Amniotic stem cell (primary cell): ENCODE measurements around the gene ZNF407.

Experiments
- DNase-seq: peaks from one replicate; lab custom pipeline; 2025; lab: John Stamatoyannopoulos, UW

The ZNF407 gene

DNA sequence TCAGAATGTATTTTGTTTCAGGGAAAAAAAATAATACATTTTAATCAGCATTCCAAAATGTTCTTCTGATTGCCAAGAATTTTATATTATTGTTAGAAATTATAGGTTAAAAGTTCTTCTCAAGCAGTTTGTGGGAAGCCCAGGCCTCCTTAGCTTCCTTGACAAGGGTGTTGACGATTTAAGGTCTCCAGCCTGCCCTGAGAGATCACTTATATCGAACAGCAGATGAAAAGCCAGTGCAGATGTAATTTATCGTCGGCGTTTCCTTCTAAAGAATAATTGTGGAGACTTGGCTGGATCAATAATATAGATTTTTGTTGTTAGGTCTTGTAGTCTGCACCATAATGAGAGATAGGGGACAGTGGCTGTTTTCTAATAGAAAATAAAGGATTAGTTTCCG, 280.6 kb downstream of the ZNF407 start:
- DNase-seq = no peak

DNA sequence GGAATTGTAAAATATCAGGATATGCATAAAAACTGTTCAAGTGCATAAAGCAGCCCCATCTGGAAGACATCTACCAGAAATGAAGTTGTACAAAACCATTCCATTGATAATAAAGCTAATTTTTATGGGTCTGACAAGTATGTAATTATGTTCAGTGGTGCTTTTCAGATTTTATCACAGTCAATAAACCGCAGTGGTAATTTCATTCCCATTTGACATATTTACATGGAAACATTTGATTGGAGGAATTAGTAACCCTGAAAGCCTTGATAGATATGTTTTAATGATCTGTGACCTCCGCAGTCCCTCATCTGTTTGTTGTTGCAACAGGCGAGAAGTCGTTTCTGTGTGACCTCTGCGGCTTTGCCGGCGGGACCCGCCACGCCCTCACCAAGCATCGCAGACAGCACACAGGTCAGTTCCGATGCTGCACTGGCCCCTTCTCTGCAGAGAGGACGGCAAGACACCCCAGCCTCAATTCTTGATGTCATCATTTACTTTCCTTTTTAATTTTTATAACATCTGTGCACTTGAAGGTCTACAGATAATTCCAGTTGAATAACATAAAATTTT, 283.1 kb downstream of the ZNF407 start:
- no peak for DNase-seq

DNA sequence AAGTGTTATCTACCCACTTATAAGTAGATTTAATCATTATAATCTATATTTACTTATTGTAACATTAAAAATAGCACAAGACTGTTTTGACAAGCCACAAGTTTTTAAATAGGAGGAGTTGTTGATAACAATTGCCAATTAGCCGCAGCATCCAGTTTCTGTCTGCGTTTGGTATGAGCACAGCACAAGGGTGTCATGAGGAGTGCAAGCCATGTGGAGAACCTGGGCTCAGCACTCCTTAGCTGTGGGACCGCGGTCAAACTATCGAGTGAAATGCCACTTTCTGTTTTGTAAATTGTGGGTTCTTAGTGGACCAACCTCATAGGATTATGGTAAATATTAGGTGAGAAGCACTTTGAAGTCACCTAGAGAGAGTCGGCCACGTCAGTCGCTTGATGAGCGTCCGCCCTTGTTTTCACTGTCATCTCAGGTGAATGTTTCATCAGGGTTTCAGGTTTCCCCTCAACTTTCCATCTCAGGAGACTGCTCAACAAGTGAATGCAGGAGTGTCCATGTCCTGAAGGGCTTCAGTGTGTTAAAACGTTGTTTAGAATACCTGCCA, 294.5 kb downstream of the ZNF407 start:
- DNase-seq = no peak

DNA sequence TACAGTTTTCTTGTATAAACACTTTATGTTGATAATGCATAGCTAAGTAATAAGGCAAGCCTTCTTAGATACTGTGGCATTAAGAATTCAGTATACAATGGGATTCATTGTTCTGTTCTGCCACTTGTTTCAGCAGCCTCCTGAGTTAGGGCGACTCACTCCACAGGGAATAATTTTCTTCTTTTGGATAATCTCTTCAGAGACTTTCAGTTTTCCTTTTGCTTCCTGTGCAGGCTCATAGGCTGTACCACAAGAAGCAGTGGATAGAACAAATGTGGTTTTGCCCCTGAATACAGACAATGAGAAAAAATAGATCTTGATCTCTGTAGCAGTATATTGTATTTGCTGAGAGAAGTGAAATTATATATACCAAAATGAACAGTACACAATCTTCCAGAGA, 298.0 kb downstream of the ZNF407 start:
- DNase-seq = no peak

DNA sequence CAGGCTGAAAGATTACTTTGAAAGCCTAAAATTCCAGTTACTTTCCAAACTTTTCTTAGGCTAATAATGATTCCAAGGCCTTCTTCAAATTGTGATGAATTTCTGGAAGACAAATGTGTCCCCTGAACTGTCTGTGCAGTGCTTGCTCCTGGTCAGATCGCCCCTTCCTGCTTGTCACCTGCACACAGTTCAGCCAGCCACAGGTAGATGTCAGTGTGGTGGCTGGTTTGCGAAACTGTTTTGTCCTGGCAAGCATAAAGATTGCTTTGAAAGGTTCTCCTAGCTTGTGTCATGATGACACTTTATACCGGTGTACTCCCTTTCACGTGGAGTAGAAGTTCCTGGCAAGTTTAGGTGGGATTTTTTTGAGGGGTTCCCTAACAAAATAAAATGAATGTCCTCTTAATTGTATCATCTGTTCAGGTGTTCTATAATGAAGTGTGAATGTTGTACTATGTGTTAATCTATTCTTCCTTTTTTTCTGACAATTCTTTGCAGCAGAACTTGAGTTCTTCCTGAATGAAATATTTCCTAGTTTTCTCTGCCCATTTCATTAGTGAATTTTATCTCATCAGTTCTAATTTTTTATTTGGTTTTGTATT, 298.8 kb downstream of the ZNF407 start:
- DNase-seq = no peak

DNA sequence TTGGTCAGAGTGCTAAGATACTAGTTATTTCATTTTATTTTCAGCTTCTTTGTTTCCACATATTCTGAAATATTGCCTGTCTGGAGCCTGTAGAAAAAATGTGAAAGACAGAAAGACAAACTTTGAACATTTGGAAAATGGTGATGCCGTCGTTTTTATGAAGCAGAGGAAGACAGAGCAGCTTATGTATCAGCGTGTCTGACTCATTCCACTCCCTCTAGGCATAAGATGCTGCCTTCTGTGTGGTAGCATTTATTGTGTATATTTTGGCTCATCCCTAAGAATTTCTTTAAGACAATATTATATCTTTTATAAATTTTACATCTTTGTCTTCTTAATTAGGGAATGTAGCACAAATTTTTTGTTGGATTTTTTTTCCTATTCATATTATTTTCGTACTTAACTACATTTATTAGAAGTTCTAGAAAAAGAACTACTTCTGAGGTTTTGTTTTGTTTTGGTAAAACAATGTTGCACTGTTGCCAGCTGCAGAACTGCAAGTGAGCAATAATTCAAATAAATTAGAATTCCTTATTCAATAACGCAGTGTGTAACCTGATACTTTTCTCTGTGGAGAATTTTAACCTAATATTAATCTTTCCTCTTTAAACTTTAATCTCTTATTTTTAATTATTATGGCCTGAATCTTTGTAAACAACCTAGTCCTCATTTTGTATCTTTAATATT, 300.4 kb downstream of the ZNF407 start:
- peak; percentile 6 for DNase-seq

DNA sequence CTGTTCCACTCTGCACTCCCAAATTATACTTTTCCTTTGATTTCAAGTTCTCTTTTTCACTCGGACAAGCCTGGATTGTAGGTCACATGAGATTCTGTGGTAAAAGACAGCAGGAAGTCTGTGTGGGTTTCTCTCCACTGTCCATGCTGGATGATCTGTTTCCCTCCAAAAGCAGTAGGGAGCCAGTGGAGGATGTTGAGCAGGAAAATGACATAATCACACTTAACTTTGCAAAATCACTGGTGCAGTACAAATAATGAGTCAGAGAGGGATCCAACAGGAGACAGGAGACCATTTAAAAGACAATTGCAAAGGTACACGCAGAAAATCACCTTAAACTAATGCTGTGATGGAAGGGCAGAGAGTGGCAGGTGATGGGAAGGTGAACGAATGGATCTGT, 301.3 kb downstream of the ZNF407 start:
- no peak for DNase-seq

DNA sequence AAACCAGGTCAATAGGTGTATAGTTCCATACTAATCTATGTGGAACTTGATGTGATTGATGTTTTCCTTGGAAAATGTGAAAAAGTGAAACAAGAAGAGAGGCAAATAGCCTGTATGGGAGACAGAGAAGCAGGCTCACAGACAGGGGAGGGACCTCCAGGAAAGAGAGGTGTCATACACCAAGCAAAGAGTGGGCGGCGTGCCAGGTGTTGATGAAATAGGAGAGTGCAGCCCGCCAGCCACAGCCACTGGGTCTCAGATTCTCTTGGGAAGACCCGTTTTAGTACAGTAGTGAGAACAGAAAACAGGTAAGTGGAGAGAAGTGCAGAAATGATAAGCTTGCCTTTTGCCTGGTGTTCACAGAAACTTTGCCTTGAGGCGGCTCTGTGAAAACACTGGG, 301.9 kb downstream of the ZNF407 start:
- DNase-seq = no peak

DNA sequence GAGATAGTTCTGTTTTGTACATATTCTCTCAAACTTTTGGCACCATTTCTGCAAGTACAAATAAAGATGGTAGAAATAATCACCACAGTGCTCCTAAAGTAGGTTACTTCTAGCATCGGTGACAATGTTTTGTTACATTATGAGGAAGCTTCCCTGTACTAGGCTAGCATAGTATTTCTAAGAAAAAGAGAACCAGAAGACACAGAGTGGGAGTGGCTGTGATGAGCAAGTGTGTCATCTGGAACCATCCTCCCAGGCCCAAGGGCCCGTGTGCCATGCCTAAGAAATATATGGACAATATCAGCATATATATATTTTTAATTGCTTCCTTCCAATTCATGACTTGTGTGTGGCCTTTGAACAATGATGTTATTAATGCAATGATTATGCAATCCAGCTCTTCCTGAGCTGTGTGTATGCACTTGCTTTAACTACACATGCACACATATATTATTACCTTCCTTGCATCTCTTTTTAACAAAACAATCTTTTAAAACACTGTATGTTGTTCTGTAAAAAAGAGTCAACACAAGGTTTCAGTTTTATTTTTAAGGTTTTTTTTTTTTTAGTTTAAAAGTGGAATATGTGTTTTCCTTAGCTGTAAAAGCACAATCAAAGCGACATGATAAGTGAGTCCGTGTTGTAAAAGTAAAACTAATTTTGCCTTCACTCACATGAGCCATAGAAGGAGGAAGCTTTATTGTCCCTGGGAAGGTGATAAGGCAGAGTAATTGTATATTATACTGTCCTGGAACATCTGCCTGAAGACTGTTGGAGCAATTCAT, 303.9 kb downstream of the ZNF407 start:
- DNase-seq = no peak

DNA sequence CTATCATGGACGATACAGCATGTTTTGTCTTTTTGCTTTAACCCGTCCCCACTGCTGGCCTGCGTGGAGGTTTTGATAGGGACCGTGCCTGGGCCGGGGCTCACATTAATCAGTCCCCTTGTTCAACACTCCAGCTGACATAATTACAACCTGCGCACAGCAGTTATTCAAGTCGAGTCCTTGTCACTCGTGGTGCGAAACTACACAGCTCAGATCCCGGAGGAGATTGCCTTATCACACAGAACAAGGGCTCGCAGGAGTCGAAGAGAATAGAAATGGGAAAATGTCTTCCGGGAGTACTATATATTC, 304.4 kb downstream of the ZNF407 start:
- no peak for DNase-seq

DNA sequence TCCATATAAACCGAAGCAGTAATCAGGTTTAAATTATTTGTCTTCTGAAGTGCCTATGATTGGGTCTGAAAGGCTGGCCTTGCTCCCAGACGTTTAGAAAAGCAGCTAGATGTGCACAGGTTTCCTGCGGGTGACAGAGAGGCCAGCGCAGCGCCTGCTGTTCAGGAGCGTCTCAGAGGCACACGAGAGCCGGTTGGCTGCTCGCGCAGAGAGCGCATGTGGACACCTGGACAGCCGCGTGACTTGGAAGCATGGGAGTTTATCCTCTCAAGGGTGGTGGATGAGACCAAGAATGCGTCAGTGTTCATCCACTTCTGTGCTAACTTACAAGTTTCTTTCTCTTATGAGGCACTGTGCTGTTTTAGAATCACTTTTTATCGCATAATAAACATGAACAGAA, 307.6 kb downstream of the ZNF407 start:
- DNase-seq = no peak

DNA sequence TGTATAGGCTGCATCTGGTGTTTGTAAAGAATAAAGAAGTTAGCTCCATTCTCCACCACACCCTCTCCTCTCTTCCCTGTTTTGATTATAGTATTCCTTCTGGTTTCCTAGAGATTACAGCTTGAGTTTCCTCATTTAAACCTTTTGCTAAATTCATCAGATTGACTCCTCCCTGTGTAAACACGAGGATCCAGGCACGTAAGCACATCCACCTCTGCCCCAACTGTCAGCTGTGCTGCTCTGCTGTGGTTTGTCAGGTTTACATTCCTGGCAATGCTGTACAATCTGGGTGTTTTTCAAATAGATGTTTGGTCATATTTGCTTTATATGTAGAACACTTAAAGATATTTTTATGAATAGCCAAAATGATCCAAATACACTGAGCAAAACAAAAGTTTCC, 308.5 kb downstream of the ZNF407 start:
- DNase-seq = no peak

DNA sequence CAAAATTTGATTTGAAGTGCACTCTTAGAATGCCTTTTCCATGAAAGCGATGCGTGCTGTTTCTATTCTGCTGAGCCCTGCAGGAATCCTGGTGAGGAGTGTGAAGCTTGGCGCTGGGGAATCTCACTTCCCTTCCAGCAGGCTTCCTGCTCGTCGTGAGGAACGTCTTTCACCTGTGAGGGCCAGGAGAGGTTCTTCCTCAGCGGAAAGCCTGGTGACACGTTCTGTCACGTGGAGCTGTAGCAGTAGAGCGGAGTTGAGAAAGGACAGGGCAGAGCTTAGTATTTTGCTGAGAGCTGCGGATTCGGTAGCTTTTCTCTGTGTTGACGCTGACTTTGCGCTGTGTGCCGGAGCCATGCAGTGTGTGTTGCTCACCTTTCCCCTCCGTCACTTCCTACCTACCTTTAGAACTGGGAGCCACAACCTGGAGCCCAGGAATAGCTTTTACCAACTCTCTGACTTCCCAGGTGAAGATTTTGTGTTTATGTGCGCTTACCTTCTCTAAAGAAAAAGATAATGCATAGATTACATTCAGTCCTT, 316.5 kb downstream of the ZNF407 start:
- no peak for DNase-seq

DNA sequence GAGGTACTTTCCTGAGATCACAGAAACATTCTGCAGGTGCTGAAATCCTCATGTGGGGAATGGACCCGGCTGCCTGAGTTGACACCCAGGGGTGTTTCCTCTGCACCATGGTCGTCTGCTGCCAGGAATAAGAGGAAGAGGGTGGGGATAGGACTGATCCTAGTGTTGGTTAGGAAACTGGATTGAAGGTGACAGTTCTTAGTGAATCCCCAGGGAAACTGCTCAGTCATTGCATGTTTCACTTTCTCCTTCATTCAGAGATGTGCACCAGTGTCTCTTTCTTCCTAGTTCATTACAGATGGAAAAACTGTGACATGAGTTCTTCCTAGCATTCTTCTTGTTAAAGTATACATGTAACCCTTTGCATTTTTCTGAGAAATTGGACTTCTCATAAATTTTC, 317.0 kb downstream of the ZNF407 start:
- DNase-seq = no peak

DNA sequence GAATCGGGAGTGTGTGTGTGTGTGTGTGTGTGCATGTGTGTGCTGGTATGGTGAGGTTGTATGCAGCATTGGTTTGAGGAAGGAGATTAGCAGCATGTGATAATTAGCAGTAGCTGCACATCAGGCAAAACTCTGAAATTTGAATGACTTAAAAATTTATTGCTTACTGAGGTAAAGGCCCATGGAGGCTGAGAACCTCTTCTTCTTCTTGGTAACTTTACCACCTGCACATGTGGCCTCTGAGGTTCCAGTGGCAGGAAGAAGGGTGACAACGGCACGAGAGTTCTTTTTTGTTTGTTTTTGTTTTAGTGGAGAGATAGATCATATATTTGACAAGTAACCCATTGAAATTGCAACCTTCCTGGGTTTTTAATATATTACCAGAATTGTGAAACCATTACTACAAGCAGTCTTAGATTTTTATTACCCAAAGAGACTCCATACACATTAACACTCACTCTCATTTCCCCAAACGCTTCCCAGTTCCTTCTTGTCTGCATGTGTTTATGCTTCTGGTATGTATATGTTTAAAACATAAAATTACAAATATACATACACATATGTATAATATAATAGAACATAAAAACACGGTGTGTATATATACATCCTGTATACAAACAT, 319.2 kb downstream of the ZNF407 start:
- DNase-seq = no peak

DNA sequence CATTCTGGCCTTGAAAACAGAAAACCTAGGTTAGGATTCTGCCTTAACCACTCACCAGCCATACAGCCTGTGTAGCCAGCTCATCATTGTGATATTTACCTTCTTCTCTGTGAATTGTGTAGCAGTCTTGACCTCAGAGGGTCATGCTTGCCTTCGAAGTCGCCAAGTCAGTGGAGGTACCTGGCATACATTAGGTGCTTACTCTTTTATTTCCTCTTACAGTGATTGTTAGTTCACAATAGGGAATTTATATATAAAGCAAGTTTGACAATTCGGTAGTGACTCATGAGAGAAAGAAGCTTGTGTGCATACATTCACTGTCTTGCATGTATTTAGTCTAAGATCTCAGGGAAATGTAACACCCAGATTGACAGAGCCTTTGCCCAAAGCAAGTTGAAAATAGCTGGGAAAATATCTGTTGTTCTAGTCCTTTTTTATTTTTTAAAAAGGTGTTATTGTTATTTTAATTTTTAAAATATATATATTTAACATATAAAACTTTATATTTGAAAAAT, 320.7 kb downstream of the ZNF407 start:
- no peak for DNase-seq

DNA sequence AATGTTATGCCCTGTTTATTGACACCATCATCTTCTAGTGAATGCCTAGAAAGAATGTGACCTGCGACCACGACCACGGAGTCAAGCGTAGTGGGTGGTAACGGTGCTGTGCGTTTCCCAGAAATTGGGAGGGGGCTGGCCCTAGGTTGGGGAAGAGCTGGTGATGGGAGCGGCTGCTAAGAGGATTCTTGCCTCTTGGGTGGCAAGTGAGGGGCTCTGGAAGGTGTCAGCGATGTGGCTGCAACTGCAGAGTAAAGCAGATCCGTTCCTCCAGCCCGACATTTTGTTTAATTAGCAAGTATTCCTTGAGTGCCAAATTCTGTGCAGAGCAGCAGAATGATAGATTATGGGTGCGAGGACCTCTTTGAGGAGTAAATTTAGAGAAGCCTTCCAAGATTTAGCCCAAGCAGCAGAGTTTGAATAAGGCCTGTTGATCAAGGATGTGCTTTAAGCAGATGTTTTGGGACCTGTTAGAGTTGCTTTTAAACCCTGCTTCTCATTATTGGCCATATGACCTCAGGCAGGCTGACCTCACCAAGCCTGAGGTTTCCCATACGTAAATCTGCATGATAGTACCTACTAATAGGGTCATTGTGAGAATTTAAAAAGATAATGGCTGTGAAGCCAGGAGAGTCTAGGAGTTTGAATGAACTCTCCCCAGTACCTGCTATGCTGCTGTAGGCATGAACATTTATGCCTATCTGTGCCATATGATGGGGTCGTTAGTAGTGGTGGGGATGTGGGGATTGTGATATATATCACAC, 323.6 kb downstream of the ZNF407 start:
- no peak for DNase-seq

DNA sequence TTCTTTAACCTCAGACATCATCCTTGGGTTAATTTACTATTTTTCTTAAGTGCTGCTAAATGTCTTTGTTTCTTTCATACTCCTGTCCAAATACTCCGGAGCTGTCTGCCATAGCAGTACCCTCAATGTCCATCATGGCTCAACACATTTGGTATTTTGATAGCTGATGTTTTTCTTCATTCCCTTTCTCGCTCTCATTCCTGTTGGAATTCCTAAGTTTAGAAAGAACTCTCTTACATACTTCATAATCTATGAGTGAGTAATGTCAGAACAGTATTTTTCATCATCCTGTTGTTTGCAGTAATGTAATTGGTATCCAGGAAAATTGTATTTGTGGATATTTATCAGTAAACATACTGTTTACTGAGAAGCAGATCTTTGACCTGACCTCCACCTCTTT, 328.4 kb downstream of the ZNF407 start:
- no peak for DNase-seq

DNA sequence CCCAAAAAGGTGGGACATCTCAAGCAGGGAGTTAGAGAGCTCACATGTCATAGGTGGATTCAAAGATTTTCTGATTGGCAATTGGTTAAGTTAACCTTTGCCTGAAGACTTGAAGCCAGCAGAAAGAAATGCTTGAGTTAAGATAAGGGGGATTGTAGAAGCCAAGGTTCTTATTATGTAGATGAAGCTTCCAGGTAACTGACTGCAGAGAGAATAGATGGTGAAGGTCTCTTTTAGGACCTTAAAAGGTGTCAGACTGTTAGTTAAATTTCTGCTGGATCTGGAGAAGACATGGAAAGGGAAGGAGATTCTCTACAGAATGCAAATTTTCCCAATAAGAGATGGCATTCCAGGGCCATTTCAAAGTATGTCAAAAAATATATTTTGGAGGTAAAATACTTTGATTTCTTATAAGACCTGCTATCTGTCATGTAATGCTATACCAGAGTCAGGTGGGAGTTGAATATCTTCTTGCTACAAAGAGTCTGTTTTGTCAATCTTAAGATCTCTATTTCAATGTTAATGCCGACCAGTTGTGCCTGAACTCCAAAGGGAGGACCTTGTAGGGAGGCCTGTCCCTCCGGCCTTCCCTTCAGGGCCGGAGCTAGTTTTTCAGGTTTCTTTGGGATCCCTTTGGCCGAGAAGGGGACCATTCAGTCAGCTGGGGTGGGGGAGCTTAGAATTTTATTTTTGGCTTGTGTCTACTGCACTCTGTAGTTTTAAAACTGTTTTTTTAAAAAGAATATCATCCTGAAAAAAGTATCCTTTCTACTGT, 330.7 kb downstream of the ZNF407 start:
- DNase-seq = no peak

DNA sequence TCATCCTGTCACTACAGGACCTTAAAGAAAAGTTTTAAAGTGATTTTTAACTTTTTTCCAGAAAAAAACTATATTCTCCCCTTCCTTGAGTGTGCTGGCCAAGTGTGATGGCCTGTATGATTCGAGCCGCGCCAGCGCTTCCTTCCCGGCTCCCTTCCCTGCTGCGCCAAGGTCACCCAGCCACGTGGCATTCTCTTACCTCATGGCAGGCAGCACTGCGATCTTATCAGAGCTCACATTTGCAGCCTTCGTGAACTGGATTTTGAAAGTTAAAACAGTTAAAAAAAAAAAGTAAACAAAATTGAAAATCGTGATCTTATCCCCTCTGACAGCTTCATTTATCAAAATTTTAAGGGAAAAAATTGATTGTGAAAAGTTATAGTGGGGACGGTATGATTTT, 331.4 kb downstream of the ZNF407 start:
- DNase-seq = no peak
